Lung microvascular endothelial cell (primary cell): Measurements from ENCODE around the gene CASK. TPM values are rescaled to one million over a fixed set of nuclear protein-coding genes. Genes with fewer than 3 reads are reported as not detected.

Experiments used
- DNase-seq, 2 donors: peaks; one replicate each; pipeline versions ENCODE4 v3.0.0 to v3.0.0-alpha.2; 2010; ENCODE audit warnings: low read depth in 2 of 2
- total RNA-seq: library from RNA; depleted of rRNA; stranded (reverse); fragments of >200 nt; gene quantifications from 2 replicates; pipeline ENCODE4 v1.2.1, GENCODE V29; 2014

Gene CASK
- total RNA-seq, 1 donor from 2014 or later: 47.8 TPM

DNA sequence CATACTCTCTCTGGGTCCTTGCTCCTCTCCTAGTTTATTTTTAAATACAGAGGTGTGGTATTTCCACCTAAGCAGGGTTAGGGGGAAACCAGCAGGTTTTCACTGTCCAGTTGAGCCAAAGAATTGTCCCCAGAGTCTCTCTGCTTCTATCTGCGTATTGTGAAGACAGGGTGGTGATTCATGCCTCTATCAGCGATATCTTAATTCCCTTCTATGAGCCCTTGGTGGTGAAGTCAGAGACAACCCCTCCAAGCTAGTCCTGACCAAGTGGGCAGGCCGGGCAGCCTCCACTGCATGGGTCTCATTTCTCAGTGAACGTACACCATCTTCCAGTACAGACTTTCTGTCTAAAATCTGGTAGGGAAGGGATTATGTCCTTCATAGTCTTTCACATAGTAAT is 335.1 kb downstream of the CASK start:
- no peak for DNase-seq

DNA sequence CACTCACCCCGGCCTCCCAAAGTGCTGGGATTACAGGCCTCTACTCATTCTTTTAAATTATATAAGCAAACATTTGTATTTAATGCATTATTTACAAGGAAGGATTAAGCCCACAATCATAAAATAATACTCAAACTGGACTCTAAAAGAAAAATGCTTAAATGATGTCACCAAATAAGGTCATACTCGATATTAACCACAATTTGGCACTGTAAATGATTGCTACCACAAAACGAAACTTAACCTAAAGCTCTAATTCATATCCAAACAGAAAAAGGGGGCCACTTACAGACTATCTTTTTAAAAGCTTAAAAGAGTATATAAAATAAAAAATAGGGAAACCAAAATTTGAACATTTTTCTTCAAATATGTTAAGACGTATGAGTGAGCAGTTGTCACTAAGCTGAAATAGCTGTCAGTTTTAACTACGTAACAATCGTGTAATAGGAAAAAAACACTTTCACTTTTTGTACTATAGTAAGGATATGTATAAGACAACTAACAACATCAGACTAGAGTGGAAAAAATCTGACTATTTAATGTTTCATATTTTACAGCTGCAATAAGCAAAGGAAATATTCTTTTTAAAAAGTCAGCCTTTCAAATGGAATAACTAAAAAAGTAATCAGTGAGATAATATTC is 342.8 kb downstream of the CASK start:
- DNase-seq: peak in 1 of 2 donors; percentile 10

DNA sequence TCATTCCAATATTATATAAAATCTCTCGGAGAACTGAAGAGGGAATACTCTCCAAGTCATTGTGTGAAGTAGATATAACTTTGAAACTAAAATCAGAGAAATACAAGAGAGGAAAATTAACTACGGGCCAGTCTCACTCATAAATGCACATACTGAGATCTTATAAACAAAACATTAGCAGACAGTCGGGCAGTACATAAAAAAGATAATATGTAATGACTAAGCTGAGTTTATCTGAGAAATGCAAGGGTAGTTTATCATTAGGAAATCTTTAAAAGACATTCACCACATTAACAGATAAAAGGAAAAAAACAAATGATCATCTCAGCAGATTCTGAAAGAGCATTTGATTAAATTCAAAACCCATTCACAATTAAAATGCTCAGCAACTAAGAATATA is 359.5 kb downstream of the CASK start:
- DNase-seq: no peak

DNA sequence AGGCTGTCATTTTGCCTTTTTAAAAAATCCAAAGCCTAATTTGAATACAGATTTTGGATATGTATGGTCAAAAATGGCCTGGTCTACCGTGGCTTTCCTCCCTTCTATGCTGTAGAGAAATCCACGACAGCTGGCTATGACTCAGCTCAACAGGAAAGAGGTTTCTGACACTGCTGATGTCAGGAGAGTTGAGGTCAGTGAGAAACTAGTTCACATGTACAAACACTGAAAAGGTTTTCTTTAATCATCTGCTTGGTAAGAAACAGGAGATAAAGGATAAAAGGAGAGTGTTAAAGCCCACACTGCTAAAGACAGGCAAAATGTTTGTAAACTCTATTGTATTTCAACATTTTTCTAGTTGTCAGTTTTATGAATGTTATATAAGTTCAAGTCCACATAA is 362.3 kb downstream of the CASK start:
- DNase-seq: peak; percentile 81 to 91

DNA sequence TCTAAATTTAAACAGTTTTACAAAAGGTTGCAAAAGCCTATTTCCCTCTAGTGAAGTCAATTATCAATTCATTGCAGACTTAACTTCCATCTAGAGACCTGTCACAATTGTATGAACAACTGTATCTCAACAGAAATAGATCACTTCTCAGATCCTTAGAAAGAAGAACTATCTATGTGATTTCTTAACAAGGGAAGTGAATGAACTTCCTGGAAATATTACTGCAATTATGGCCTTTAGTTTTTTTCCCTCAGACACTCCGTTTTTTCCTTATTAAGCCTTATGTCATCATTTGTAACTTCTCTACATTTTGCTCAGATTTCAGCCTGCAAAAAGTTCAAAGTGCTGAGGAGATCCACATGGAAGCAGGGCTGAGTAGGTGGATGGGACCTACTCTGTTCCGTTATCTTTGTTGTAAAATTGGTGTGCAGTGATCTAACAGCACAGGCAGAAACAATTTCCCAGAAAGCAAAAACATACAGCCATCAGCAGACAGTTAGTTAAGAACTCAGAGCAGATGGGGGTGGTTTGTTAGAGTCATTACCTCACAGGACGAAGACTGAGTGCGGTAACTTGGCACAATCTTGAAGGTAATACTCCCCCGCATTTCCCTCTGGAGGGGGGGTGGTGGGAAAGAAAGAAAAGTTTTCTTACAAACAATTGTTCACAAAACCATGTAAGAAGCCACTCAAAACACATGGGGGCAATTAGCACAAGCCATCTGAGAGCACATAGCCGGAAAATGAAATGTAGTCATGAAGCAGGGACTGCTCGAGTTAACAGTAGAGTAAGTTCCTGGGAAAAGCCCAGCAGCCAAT is 363.9 kb downstream of the CASK start:
- peak in 1 of 2 donors; percentile 86 for DNase-seq

DNA sequence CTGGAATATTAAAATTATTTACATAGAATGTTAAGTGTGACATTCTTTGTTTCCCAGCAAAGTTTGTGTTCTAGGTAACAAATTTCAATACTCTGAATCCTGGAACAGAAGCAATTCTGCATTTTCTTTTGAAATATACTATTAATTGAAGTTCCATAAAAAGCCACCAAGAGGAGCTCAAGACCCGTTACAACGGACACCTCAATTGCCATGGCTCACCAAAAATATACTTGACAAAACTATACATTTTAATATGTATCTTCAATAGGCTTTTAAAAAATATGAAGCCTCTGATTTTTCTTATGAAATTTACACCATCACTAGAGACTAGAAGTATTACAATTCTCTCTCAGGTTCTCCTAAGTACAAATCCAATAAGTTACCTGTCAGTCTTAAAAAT is 364.8 kb downstream of the CASK start:
- peak; percentile 39 to 47 for DNase-seq

DNA sequence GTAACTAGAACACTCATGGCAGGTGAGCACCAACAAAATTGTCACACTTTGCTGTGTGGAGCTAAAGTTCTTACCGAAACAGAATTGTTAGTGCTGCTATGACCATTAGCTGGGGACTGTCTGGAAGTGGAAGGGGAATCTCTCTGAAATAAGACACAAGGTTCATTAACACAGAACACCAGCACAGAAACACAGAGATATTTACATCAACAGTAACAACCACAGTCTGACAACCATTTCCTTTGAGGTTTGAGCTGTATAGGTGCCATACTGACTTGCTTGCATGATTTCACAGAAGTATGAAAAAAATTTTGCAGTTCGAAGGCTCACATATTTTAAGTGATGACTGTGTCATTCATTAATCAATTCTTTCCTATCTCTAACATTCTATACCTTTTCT is 366.4 kb downstream of the CASK start:
- no peak for DNase-seq

DNA sequence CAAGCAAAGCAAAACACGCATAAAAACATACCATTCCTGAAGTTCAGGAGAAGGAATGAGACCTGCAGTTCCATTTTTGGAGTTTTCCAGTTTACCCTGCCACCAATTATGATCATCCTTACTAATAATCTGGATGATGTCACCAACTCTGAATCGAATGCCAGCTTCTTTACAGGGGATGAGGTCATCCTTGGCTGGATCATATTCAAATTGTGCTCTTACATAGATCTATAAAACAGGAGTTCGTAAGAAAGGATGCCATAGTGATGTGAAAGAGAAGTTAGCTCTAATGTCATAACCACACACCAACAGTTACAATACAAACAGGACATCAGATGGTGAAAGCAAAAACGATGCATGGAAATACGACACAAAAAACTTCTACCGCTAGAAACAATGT is 369.7 kb downstream of the CASK start:
- no peak for DNase-seq

DNA sequence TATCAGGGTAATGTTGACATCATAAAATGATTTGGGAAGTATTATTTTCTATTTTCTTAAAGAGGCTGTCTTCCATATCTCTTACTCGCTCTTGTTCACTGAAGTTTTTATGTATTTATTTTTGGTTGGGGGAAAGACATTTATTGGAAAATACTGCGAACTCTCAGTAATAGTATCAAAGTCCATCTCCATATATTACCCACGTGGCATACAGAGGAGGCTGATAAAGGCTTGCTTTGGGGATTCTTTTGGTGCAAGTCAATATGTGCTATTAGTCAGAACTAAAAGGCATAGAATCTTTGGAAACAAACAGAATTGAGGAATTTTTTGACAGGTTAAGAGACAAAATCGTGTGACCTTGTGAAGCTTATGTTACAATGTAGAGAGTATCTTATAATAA is 374.9 kb downstream of the CASK start:
- DNase-seq: no peak

DNA sequence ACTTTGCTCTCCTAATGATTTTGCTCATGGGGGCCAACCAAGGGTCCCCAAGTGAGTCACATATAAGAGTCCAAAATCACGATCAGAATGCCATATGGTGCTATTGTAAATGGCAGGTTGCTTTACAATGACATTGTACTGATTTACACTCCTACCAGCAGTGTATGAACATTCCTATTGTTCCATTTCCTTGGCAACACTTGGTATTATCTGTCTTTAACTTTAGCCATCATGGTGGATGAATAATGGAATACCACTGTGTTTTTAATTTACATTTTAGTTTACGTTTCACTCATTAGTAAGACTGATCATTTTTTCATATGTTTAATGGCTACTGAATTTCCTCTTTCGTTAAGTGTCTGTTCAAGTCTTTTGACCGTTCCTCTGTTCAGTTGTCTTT is 379.7 kb downstream of the CASK start:
- DNase-seq: no peak

DNA sequence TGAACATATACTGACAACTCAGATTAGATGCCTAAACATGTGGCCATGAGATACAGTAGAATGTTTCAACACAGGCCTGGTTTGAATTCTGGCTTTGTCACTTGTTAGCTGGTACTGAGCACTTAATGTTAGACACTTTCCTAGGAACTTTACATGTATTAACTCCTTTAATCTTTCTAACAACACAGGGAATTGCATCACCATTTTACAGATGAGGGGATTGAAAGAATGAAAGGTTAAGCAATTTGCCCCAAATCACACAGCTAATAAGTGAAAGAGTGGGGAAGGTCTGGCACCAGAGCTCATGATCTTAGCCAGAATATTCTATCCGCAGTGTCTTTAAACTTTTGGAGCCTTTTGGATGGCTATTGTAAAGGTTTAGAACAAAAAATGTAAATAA is 380.3 kb downstream of the CASK start:
- no peak for DNase-seq

DNA sequence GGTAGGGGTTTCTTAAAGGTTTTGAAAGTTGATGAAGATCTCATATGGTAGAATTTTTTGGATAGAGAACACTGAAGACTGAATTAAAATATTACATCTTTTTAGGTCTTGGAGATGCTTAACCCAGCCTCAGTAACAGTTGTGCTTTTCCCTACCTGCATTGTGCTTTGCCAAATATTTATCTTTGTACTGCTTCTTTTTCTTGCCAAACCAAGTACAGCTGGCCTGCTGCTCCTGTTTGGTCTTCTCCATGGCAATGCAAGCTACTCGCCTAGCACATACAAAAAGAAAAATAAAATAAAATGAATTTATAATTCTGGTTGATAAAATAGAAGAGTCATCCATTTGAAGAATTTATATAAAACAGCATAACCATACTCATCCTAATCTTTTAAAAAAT is 380.8 kb downstream of the CASK start:
- no peak for DNase-seq

DNA sequence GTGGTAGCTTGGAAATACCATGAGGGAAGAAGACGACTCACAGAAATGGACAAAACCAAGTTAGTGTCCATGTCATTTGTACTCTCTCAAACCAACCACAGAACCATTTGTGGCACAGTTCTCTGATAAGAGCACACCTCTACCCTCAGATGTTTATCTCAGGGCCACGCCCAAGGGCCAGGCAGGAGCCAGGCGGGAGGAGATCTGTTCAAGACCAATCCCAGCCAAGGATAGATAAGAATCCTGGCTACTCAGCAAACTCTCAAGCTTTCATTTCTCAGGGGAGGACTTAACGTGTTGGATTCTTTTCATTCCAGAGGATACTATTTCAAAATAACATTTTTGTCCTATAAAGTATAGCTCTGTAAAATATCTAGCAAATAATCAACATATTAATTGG is 381.2 kb downstream of the CASK start:
- no peak for DNase-seq

DNA sequence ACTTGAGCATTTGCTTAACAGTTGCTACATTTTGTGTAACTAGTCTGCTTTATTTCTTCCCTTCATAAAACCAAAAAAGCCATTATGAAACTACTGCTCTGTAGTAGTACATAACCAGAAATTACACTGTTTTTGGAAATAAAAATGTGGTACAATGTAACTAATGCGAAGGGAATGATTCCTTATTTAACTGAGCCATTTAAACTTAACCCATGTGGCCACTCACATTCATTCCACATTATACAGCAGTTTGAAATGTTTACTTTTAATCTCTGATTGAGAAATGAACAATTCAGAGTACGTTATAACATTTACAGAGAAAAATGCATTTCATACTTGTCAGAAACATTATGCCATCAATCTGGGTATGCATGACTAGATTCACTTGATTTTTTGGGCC is 382.0 kb downstream of the CASK start:
- DNase-seq: no peak

DNA sequence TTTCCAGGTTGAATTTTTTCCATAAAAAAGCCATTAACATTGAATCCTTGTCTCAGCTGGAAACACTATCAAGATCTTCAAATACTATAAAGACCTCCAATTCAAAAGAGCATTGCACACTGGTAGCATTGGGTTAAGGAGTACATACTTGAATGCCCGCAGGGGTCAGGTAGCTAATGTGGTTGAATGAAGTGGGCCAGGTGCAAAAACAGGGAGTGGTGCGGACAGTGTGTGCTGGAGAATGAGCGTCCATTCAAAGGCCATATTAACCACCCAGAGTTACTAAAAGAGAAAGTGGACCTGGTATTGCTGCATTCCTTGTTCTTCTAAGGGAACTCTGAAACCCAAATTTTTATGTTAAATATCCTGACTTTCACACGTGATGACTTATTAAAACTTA is 384.6 kb downstream of the CASK start:
- DNase-seq: no peak

DNA sequence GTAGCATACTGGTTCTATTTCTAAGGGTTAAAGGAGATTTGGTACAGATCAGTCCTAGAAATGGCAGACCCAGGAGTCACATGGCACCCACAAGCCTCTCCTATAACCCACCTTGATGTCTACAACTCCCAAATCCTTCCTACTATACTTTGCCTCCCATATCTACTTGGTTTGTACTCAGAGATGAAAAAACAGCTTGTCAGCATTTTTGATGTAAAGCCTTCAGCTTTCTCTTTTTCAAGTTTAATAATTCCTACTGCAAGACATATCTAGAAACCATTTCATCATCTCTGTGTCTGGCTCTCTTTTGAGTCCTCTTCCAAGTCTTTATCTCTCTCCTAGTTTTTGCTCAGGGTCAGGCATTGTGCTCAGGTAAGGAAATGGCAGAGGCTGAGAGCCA is 393.3 kb downstream of the CASK start:
- no peak for DNase-seq

DNA sequence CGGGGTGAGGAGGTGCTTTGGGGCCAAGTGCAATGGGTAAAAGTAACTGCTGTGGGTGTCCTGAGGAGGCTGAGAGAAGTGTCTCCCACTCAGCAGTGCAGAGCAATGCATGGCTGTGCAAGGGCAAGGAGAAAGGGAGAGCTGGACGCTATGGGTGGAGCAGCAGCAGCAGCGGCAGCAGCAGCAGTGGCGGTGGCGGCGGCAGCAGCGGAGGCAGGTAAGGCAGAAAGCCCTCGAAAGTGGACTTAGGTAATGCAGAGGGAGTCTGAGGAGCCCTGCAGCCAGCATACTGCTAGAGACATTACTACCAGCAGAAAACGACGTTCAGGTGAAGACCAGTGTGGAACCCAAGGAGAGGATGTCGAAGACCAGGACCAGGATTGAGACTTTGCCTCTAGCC is 394.1 kb downstream of the CASK start:
- DNase-seq: no peak

DNA sequence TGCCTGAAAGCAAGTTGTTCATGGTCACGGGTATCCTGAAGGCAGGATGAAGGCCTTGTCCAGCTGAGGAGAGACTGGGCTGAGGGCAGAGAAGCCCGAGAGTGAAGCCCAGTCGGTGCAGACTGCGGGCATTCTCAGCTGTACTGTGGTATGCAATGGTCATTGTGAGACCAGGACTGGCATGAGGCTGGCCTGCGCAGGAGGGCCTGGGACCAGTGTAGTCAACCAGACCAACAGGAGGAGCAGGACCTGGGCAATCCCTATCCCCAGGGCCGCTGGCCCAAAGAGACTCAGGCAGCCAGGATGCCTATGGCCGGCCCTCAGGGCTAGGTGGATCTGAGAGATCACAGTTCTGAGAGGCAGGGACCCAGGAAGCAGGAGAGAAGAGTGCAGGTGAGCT is 394.6 kb downstream of the CASK start:
- DNase-seq: no peak

DNA sequence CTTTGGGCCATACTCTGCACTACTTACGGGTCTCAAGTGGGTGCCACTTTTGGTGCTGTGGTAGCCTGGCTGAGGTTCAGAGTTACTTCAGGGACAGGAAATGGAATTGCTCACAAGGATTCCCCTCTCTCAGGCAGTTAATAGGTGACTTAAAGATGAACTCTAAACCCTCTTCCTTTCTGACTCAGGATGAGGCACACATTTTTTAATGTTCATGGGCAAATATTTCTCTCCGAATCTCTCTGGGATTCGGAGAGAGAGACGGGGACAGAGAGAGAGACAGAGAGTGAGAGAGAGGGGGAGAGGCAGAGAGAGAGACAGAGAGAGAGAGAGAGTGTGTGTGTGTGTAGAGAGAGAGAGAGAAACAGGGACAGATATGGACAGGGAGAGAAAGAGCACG is 396.4 kb downstream of the CASK start:
- peak in 1 of 2 donors; percentile 35 for DNase-seq

DNA sequence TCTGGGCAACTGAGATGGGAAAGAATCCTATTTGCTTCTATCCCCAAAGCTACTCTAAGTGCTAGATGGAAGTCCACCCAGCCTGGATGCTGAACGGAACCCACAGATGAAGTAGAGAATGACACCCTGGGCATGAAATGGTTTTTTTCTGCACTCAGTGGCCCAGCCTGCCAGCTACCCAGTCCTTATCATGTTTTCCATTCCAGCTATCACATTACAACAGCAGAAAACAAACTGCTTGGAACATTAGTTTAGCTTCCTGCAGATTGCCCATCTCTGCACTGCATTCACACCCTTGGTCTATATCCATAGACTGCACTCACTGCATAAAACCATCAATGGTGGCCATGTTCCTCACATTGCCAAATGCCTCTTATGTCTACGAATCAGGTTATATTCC is 397.1 kb downstream of the CASK start:
- no peak for DNase-seq

DNA sequence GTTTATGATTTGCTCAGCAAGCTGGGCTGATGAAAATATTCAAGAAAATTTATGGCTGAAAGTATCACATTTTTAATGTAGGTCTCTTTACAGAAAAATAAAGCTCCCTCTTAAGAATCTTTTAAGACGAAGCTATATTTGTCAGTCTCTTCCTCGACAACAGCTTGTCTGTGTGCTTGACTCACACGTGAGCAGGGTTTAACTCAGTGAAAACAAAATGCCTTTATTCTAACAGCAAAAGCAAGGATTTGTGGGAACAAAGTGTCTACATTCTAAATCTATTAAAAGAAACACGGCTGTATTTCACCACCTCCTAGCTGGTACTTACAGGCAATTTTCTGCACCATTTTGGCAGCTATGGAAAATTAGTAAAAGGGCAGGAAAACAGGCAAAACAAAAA is 400.7 kb downstream of the CASK start:
- DNase-seq: no peak

DNA sequence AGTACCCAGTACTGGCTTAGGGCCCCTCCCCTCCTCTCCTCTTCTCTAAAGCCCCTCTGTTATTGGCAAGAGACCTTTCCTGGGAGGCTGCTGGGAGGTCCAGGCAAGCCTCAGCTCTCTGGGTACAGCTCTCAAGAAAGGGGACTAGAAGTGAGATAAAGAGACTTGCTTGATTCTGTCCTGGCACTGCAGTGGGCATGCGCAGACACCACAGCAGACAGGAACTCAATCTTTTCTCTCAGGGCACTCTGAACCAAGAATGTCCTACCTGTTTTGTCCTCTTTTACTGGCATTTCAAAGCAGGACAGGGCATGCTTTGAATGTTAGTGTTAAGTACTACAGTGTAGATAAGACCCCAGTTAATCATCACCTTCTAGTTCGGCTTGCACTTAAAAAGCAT is 401.3 kb downstream of the CASK start:
- DNase-seq: no peak

DNA sequence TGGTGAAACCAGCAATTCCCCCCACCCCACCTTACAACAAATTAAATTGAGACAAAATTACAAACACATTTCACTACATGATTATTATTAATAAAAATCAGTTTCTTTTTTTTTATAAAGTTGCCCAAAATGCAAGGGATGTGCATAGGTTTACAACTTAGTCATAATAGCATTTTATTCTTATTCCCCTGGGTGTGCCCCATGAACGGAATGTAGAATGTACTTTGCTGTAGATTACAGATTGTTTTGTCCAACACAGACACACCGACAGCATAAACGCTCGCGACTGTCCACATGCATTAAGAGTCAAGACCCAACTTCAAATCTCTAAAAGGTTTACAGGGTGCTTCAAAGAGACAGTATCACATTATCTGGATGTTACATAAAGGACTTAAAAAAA is 403.9 kb downstream of the CASK start:
- no peak for DNase-seq
